Forelimb muscle (tissue), 1 donor: ENCODE data around the gene SIGLEC14. TPM values are rescaled to one million over a fixed set of nuclear protein-coding genes. Genes with fewer than 3 reads are reported as not detected.

Experiments used
- DNase-seq: peaks from one replicate; pipeline ENCODE4 v3.0.0-alpha.2; 2013; ENCODE audit warnings: low read depth
- polyA plus RNA-seq: library from polyadenylated mRNA; unstranded; fragments of 120-200 nt; gene quantifications from one replicate; pipeline ENCODE4 v1.2.1, GENCODE V29; 2013; ENCODE audit not compliant: insufficient read length

SIGLEC14 gene
- polyA plus RNA-seq, 1 donor: 0.94 TPM

DNA sequence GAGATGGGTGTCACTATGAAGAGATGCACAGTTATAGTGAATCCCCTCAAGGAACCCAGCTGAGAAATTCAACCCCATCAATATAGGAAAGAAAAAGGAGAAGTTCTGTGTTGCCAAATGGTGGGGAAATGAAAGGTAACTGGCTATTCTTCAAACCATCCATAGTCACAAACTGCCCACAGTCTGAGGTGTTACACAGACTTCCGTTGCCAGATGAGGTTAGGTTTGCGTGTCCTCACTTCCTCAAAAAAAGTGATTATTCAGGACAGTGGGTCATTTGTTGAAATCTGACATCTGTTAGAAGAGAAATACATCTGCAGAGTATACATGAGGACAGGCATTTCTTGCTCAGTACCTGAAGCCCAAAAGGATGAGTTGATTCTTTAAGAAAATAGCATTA, 25.4 kb downstream of the SIGLEC14 start:
- no peak for DNase-seq

DNA sequence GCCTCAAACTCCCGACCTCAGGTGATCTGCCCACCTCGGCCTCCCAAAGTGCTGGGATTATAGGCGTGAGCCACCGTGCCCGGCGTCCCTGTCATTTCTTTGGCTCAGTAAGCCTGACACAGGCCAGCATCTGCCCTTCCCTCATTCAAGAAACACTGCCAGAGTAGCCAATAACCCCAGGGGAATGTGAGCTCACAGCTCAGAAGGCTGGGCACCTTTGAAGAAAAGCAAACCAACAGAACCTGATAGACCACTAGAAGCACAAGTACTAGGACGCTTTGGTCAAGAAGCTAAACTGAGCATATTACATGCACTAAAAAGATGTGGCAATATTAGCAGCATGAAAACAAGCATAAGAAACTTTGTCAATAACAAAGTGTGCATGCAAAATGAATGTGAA, 30.6 kb downstream of the SIGLEC14 start:
- no peak for DNase-seq

DNA sequence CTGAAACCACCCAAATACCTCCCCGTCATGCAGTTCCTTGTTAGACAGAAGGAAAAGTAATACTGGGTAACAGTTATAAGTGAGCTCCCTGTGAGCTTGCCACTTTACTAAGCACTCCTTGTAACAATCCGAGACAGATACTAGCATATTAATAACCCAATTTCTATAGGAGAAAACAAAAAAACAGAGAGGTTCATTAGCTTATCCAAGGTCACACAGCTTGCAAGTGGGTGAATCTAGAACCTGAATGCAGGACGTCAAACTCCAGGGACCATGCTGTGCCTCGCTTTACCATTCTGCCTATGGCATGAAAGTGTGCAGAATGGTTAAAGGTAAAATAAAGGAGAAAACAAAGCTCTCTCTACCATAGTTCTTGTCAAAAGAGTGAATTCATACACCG, 31.8 kb downstream of the SIGLEC14 start:
- no peak for DNase-seq

- no peak for DNase-seq
Measured at GRCh38 chr19:51610576-51610975, 36.0 kb downstream of the SIGLEC14 start.

DNA sequence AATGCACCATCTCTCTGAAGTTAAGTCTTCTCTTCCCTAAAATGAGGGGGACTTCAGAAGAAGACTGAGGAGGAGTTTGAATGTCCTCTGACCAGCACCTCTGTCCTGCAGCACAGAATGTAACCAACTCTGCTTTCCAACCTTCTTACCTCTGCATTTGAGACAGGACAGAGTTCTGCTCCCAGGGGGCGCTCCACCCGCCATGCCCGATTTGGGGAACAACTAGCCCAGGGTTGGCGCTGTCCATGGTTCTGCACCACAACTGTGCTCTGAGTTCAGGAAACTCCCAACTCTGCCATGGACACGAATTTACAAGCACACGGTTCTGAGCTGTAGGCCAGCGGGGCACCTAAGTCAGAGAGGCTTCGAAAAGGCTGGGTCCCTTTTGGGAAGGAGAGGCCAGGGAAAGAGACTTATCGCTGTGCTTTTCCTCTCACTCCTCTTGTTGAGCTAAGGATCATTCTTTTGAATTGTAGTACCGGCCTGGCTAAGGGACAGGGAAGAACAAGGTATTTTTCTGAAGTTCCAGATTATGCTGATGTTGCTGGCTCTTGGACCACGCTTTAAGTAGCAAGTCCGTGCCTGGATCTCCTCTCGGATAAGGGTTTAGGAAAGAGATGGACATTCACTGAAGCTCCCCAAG, 38.6 kb downstream of the SIGLEC14 start:
- DNase-seq: no peak

DNA sequence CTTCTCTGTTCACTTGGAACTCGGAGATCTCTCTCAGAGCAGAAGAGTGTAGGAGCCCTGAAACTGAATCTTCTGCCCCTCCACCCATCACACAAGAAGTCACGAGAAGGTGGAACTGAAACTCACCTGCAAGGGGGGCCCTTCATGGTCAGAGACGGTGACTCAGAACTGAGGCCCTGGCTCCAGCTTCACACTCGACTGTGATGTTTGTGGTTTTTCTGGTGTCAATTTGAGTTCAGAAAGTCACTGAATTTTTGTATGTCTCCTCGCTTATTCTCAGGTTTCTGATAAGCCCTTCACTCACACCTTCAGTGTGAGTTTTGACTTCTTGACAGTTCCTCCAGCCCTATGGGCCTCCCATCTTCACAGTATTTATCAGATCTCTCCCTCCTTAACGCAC, 39.5 kb downstream of the SIGLEC14 start:
- DNase-seq: no peak

GRCh38 chr19:51602189-51602854, 44.3 kb downstream of the SIGLEC14 start:
- DNase-seq: no peak

DNA sequence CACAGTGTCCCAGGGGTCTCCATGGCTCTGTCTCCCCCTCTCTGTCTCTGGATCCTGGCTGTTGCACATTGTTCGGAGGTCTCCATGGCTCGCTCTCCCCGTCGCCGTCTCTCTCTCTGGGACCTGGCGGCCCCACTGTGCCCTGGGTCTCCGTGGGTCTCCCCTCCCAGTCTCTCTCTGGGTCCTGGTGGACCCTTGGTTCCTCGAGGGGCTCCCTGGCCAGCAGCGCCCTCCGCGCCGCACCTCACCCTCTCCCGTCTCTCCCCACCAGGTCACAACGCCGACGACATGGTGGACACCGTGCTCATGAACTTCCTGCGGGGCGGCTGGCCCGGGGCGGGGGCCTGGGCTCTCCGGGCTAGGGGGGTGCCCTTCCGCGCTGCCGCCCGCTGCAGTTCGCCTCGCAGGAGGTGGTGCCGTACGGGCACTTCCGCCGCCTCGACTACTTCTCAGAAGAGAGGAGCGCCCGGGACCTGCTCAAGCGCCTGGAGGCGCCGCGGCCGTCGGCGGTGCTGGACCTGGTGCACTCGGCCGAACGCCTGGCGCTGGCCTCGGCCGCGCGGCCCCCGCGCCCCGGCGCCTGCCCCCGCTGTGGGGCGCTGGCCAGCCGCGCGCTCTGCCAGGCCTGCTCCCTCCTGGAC, 45.6 kb downstream of the SIGLEC14 start:
- DNase-seq: no peak

- DNase-seq: no peak
Measured at GRCh38 chr19:51599084-51599483, 47.5 kb downstream of the SIGLEC14 start.

DNA sequence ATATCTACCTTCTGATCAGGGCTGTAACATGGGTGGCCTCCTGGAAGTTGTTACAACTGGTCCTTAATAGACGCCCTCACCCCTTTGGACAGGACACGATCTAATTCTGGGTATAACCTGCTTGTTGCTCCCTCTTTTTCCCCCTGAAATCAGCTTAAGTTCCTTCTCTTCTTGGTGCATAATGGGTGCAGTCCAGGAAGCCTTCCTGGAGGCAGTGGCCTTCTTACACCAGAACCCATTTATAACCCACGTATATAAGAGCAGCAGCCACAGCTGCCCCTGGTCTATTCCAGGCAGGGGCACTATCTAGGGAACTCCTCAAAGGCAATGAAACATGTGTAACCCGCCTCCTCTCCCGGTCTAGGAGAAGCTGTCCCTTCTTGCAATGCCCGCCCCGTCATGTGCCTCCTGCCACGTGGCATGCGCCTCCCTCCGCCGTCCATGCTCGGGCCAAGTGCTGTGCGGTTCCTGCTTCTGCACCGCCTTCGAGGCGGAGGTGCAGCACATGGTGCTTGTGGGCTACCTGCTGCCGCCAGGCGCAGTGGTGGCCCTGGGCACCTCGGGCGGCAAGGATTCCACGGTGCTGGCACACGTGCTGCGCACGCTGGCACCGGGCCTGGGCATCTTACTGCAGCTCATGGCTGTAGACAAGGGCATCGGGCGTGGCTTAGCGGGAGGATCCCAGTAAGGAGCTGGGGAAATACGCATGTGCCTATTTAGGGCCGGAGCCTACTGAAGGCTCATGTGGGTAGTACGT, 48.3 kb downstream of the SIGLEC14 start:
- DNase-seq: no peak

DNA sequence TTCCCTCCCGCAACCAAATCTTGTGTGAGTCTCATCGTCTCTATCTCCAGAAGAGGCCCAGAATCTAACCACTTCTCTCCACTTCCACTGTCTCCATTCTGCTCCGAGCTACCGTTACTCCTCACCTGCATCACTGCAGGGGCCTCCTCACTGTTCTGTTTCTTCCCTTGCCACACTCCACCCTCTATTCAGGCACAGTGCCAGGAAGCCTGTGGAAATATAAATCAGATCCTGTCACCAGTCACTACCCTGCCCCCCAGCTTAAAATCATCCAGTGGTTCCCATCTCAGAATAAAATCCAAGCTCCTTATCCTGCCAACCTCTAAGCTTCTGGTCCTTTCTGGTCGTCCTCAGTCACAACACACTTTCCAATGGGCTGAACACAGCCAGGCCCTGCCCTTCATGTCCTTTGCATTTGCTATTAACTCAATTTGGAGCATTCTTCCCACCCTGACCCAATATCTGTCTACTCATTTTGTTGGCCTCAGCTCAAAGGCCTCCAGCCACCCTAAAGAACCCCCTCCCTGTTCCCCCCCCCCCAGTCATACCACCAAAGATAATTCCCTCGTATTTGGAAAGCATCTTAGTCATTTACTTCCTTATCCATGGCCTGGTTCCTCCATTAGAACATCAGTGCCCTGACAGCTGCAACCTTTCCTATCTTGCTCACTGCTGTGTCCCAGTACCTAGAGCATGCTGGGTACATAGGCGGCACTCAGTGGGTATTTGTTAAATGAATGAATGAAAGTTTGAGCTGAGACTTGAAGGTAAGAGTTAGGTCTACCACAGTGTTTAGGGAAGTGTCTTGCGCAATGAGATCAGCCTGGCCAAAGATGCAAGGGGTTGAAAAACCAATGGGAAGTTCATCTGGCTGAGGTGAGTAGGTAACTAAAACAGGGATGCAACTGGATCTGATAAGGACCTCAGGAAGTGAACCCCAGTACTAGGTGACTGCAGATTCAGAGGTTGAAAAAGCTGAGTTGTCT, 51.1 kb downstream of the SIGLEC14 start:
- no peak for DNase-seq

GRCh38 chr19:51594774-51595109, 51.9 kb downstream of the SIGLEC14 start:
- DNase-seq: no peak

GRCh38 chr19:51593969-51594773, 52.5 kb downstream of the SIGLEC14 start:
- DNase-seq: peak; percentile 98

- no peak for DNase-seq
Measured at GRCh38 chr19:51593138-51593890, 53.3 kb downstream of the SIGLEC14 start.

Other genes starting within 250 kb of the SIGLEC14 start
- gene SIGLEC10, start 229.2 kb downstream of the SIGLEC14 start, polyA plus RNA-seq: 0.92 TPM
- gene SIGLEC8, start 188.4 kb downstream of the SIGLEC14 start, polyA plus RNA-seq: not detected
- not detected for gene CEACAM18, start 168.3 kb downstream of the SIGLEC14 start, polyA plus RNA-seq
- gene SIGLEC12, start 145.0 kb downstream of the SIGLEC14 start, polyA plus RNA-seq: not detected
- gene SIGLEC6, start 115.2 kb downstream of the SIGLEC14 start, polyA plus RNA-seq: 0.15 TPM
- 8.1 TPM for gene ZNF175, start 75.5 kb downstream of the SIGLEC14 start, polyA plus RNA-seq
- 0.71 TPM for gene SIGLEC5, start 16.4 kb downstream of the SIGLEC14 start, polyA plus RNA-seq
- 7.4 TPM for gene SPACA6, start 46.5 kb upstream of the SIGLEC14 start, polyA plus RNA-seq
- 0.11 TPM for gene HAS1, start 77.2 kb upstream of the SIGLEC14 start, polyA plus RNA-seq
- gene FPR1, start 105.1 kb upstream of the SIGLEC14 start, polyA plus RNA-seq: 1.1 TPM
- 0.19 TPM for gene FPR2, start 114.4 kb upstream of the SIGLEC14 start, polyA plus RNA-seq
- gene FPR3, start 148.3 kb upstream of the SIGLEC14 start, polyA plus RNA-seq: 0.16 TPM
- 21.9 TPM for gene ZNF577, start 241.1 kb upstream of the SIGLEC14 start, polyA plus RNA-seq